Hippocampal formation (tissue), 2 donors: ENCODE data around the gene EMILIN1.
"Not testable (repeated sequence)": the region's sequence is repeated elsewhere in the genome, so short reads cannot be mapped to it uniquely, and the experiment has no call there.

Source experiments
- DNase-seq, 2 donors: peaks; one replicate each; lab custom pipeline; 2025; lab: John Stamatoyannopoulos, UW

The EMILIN1 gene

DNA sequence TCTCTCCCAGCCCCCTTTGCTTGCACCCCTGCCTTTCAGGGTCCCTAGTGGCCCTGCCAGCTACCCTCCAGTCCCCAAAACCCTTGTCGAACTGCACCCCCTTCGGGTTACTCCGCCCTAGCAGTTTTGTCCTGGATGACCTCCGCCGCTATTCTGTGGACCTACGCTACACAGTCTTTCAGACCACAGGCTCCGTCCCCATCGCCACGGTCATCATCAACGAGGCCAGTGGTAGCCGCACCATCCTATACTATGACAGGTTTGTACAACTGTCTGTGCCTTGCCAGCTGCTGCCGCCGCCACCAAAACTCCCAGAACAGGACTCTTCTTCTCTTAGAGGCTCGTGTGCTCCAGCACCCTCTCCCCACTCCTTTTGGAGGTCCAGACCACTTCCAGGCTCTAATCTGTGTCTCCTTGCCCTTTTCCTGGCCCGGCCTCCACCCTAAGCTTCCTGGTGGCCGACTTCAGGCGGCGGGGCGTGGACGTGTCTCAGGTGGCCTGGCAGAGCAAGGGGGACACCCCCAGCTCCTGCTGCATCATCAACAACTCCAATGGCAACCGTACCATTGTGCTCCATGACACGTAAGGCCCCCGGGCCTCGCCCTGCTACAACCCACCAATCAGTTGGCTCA is 16.1 kb downstream of the EMILIN1 start:
- no peak for DNase-seq

DNA sequence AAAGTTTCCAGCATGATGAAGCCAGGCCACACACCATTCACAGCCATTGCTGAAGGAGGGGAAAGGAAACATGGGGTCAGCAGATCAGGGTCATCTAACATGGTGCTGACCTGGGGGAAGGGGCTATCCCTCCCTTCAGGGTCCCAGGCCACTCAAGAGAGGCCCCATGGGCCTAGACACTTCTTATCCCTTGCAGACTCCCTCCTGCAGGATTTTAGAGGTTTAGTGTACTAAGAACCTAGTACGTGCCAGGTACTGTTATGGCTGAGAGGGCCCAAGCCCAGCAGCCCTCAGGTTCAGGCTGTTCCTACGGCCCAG is 17.0 kb downstream of the EMILIN1 start:
- no peak for DNase-seq

DNA sequence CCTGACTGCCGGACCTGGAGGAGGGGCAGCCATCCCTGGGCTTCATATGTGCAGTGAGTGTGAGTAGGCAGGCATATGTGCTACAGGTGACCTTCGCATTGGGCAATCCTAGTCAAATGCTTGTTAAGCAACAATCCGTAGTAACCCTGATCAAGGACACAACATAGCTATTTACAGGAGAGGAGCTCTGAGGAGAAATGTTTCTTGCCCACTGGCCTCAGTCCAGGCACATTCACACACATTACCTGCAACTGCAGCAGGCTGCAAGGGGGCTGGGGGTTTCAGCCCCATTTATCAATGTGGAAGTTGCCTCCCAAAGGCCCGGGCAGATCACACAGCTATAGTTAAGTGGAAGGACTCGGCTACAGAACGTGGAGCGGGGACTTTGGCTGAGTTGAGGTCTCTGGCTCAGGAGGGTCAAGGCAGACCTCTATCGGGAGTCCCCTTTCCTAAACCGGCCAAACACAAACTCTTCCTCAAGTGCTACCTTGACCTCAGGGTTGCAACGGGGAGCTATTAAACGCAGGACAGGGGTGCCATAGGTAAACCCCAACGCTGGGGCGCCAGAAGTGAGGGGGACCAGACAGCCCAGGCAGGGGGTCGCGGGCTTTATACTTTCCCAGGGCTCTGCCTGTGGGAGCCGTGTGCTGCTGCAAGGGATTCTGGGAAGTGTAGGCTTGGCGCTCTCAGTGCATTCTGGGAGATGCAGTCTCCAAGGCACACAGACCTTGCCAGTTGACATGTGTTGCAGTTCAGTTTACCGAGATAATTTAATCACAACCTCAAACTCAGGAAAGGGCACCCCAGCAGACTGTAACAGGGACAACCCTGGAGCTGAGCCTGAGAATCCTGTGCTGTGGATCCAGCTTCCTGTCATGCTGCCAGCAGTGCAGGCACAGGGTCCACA is 17.6 kb downstream of the EMILIN1 start:
- peak; percentile 54 to 60 for DNase-seq

DNA sequence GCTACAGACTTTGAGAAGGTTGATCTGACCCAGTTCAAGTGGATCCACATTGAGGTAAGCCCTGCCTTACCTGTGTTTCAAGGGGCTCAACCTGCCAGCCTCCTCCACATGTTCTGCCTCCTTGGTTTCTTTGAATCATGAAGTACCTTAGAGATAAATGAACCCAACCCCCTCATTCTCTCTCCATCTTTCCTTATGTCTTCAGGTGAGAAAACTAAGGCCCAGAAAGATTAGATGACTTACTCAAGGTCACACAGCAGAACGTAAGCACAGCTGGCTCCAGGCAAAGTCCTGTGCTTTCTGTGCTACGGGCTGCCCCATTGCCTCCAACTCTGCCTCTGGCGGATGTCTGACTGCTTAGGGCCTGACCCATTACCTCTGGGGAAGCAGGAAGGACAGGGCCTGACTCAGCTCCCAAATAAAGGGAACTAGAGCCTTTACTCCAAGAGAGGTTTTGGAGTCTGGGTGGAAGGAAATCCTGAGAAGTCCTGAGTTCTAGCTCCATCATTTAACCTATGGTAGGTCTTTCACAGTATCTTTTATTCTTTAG is 18.4 kb downstream of the EMILIN1 start:
- no peak for DNase-seq

DNA sequence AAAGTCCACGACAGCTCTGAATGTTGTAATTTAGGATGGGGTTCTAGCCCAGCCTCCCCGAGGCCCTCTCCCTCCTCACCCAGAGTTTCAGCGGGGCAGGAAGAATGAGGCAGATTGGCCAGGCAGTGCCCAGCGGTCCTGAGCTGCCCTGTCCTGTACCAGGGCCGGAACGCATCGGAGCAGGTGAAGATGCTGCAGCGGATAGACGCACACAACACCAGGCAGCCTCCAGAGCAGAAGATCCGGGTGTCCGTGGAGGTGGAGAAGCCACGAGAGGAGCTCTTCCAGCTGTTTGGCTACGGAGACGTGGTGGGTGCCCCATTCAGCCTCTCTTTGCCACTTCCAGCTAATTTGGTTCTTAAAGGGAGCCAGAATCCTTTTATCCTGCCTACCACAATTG is 18.9 kb downstream of the EMILIN1 start:
- no peak for DNase-seq

DNA sequence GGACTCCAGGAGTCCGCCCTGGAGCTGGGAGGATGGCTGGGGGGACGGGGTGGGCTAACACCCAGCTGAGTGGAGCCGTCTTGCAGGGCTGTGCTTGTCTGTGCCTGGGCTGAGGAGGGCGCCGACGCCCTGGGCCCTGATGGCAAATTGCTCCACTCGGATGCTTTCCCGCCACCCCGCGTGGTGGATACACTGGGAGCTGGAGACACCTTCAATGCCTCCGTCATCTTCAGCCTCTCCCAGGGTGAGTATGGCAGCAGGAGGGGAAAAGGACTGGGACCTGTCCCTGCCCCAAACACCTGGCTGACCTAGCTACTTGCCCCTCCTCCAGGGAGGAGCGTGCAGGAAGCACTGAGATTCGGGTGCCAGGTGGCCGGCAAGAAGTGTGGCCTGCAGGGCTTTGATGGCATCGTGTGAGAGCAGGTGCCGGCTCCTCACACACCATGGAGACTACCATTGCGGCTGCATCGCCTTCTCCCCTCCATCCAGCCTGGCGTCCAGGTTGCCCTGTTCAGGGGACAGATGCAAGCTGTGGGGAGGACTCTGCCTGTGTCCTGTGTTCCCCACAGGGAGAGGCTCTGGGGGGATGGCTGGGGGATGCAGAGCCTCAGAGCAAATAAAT is 21.0 kb downstream of the EMILIN1 start:
- no peak for DNase-seq

DNA sequence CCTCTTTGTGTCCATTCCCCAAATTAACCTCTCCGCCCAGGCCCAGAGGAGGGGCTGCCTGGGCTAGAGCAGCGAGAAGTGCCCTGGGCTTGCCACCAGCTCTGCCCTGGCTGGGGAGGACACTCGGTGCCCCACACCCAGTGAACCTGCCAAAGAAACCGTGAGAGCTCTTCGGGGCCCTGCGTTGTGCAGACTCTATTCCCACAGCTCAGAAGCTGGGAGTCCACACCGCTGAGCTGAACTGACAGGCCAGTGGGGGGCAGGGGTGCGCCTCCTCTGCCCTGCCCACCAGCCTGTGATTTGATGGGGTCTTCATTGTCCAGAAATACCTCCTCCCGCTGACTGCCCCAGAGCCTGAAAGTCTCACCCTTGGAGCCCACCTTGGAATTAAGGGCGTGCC is 21.6 kb downstream of the EMILIN1 start:
- DNase-seq, result no peak

DNA sequence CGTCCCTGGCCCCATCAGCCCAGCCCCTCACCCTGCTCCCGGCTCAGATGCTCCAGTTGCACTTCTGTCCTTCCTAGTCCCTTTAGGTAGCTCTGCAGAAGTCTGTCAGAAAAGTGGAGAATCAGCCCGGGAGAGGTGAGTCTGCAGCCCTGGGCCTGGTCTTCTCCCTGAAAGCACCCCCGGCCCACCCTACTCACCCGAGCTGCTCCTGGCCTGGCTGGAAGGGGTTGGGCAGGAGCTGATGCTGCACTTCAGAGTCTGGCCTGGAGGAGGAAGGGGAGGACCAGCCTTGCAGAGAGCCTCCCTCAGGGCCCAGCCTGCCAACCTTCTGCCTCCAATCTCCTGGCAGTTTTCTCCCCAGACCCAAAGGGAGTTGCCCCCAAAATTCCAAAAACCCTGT is 23.9 kb downstream of the EMILIN1 start:
- no peak for DNase-seq

DNA sequence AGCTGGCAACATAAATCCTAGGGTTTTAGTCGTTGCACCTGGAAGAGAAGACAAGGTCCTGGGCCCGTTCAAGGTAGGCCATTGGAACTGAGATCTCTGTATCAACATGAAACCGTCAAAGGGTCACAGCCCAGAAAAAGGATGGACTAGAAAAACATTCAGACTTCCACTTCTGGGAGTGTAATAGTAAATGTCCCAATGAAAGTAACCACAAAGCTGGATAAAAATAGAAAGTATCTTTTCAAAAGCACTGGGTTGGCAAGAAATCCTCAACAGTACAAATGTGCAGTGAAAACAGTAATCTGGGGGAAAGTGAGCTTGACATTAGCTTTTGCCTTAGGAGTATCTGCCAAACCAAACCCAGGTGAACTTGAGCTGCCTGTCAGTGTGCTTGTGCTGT is 27.6 kb downstream of the EMILIN1 start:
- DNase-seq, result no peak

DNA sequence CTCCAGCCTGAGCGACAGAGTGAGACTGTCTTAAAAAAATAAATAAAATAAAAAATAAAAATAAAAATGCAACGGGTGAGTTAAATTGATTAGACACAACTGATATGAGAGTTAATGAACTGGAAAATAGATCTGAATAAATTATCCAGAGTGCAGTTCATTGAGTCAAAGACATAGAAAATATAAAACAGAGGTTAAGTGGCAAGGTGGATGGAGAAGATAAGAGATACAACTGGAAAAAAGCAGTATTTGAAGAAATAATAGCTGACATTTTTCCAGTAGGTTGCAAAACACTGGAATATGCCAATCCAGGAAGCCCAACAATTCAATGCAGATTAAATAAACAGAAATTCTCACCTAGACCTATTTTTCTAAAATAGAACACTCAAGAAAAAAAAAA is 29.8 kb downstream of the EMILIN1 start:
- DNase-seq, result no peak

DNA sequence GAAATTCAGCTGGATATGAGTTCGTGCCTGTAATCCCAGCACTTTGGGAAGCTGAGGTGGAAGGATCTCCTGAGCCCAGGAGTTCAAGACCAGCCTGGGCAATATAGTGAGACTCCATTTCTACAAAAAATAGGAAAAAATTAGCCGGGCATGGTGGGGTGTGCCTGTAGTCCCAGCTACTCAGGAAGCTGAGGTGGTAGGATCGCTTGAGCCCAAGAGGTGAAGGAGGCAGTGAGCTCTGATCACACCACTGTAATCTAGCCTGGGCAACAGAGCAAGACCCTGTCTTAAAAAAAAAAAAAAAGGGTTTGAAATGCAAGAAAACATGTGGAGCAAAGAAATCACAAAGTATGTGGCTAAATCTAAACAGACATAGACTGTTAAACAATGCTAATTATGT is 30.7 kb downstream of the EMILIN1 start:
- no peak for DNase-seq

DNA sequence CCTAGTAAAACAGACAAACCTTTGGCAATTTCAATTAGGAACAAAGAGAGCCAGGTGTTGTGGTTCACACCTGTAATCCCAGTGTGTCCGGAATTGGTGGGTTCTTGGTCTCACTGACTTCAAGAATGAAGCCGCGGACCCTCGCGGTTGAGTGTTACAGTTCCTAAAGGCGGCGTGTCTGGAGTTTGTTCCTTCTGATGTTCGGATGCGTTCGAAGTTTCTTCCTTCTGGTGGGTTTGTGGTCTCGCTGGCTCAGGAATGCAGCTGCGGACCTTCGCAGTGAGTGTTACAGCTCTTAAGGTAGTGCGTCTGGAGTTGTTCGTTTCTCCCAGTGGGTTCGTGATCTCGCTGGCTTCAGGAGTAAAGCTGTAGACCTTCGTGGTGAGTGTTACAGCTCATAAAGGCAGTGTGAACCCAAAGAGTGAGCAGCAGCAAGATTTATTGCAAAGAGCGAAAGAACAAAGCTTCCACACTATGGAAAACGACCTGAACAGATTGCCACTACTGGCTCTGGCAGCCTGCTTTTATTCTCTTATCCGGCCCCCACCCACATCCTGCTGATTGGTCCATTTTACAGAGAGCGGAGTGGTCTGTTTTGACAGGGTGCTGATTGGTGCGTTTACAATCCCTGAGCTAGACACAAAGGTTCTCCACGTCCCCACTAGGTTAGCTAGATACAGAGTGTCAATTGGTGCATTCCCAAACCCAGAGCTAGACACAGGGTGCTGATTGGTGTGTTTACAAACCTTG is 32.4 kb downstream of the EMILIN1 start:
- not testable (repeated sequence) for DNase-seq

DNA sequence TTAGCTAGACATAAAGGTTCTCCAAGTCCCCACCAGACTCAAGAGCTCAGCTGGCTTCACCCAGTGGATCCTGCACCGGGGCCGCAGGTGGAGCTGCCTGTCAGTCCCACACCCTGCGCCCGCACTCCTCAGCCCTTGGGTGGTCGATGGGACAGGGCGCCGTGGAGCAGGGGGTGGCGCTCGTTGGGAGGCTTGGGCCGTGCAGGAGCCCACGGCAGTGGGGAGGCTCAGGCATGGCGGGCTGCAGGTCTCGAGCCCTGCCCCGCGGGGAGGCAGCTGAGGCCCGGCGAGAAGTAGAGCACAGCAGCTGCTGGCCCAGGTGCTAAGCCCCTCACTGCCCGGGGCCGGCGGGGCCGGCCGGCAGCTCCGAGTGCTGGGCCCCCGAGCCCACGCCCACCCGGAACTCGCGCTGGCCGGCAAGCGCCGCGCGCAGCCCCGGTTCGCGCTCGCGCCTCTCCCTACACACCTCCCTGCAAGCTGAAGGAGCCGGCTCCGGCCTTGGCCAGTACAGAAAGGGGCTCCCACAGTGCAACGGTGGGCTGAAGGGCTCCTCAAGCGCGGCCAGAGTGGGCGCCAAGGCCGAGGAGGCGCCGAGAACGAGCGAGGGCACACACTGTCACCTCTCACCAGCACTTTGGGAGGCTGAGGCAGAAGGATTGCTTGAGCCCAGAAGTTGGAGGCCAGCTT is 33.1 kb downstream of the EMILIN1 start:
- DNase-seq, result not testable (repeated sequence)

DNA sequence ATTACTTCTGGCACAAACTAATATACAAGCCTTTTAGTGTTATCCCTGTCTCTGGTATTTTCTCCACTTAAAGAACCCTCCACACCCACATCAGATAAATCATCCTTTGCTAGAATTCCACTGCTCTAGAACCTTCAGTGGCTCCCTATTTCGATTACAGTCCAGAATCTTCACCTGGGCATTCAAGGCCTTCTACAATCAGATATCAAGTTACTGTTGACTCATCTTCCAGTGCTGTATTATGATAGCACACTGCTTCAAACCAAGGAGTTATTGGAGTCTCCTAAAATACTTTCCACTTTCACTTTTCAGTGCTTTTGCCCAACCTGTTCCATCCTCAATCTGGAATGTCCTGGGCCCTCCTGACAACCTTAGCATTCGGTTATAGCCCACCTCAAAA is 37.1 kb downstream of the EMILIN1 start:
- no peak for DNase-seq

DNA sequence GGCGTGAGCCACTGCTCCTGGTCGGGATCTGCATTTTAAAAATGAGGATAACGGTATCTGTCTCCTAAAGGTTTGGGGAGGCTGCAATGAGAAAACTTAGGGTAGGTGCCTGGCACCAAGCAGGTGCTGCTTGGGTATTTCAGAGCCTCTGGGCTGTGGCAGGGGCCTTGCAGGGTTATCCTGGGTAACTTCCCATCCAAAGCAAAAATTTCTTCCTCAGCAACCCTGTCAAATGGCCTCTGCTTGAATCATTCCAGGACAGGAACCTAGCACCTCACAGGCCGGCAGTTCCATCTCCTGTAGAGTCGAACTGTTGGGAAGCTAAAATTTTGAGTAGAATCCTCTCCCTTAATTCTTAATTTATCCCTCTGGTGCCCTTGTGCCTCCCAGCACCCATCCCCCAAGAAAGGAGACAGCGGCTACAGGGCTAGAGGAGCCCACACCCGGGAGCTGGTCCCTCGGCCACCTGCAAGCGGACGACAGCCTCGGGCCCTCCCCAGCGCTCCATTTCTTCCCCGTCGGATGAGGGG is 39.6 kb downstream of the EMILIN1 start:
- DNase-seq, result no peak

DNA sequence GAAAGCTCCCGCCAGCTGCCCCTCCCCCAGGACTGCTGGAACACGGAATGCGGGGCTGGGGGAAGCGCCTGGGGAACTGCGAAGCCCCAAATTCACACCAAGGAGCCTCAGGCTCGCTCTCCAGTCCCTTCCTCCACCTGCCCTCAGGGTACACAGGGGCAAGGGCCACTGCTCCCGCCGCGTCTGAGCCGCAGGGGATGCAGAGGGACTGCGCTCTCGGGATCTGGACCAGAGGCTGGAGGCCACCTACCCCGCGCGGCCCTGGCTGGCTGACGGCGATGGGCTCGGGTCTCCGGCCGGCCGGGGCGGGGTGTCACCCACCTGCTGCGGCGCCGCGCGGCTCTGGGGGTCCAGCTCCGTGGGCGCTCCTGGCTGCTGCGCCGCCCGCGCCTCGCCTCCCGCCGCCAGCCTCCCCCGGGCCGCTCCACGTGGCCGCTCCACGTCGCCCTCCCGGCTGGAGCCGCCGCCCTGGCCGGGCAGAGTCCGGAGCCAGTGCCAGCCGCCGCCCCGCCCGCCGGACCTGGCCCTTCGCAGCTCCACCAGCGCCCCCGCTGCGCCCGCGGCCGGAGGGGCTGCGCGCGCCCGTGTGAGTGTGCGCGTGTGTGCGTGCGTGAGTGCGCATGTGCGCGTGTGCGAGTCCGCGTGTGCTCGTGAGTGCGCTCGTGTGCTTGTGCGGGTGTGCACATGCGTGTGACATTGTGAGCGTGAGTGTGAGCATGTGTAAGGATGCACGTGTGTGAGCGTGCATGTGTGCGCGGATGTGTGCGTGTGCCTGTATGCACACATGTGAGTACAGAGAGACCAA is 40.3 kb downstream of the EMILIN1 start, which contains the start of gene CGREF1:
Gene CGREF1, minus strand, starts transcription at position 604 of the 805 bp plus-strand sequence. CDS start 14,762 bp downstream, outside the sequence.
- DNase-seq, result no peak

DNA sequence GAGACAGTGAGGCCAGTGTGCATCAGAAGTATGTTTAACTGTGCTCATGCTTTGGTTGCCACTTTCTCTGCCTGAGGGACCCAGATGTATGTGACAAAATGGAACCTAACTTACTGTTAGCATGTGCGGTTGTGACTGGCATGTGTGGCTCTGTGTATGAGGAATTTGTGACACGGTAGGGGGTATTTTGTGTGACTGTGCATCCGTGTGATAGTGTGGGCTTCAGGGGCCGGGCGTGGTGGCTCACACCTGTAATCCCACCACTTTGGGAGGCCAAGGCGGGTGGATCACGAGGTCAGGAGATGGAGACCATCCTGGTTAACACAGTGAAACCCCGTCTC is 40.9 kb downstream of the EMILIN1 start:
- not testable (repeated sequence) for DNase-seq

DNA sequence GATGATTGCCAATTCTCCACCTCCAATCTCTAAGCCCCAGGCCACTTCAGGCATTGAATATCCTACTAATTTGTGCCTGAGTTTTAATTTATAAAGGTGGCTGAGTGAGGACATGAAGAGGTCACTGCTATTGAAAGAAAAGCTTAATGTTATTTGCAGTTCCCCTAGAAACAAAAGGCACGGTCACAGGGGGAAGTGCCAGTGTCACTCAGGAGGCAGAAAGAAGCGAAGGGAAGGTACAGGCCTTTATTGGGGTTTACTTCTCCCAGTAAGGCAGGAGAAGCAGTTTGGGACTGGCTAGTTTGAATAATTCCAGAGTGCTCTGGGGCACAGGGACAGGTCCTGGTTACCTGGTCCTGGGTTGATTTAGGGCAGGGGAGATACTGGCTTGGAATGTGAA is 43.5 kb downstream of the EMILIN1 start:
- DNase-seq, result no peak

DNA sequence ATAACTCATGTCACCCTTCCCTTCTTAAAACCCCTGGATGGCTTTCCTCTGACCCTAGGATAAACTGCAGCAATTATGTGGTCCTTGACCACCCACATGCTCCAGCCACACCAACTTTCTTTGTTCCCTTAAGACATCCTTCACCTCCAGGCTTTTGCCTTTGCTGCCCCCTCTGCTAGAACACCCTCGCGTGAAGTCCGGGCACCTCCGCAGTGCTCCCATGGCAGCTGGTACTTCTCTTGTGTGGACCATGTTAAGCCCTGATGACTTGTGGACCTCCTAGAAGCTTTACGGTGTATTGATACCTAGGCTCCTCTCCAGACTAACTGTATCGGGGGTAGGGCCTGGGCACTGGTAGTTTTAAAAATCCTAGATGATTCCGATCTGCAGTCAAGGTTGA is 44.4 kb downstream of the EMILIN1 start:
- DNase-seq, result no peak
